ENCODE data around the gene CT45A1.

DNA sequence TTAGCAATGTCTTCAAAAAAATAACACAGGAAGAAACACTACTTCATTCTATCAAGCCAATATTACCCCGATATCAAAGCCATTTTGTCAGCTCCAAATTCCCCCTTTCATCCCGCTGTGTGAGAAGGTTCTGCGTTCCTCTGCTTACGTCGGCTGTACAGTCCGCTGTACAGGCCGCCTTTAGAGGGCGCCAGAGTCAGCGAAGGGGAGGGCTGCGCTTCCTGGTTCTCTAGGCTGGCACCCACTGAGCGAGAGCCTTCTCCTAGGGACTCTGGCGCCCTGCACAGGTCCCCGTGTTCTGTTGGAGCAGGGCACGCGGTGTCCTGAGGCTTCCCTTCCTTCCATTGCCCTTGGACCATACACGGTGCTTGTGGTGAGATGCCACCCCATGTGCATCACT is 25.3 kb upstream of the CT45A1 start:
- TF ChIP-seq, protein P1, sequence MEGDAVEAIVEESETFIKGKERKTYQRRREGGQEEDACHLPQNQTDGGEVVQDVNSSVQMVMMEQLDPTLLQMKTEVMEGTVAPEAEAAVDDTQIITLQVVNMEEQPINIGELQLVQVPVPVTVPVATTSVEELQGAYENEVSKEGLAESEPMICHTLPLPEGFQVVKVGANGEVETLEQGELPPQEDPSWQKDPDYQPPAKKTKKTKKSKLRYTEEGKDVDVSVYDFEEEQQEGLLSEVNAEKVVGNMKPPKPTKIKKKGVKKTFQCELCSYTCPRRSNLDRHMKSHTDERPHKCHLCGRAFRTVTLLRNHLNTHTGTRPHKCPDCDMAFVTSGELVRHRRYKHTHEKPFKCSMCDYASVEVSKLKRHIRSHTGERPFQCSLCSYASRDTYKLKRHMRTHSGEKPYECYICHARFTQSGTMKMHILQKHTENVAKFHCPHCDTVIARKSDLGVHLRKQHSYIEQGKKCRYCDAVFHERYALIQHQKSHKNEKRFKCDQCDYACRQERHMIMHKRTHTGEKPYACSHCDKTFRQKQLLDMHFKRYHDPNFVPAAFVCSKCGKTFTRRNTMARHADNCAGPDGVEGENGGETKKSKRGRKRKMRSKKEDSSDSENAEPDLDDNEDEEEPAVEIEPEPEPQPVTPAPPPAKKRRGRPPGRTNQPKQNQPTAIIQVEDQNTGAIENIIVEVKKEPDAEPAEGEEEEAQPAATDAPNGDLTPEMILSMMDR (IDR thresholded peaks at IDR 0.05), result no peak
- TF ChIP-seq POLR2A (IDR thresholded peaks at IDR 0.05), result no peak
